GM18861 (cell line): ENCODE results near the gene HNRNPUL1.
"Not testable (repeated sequence)": the region's sequence is repeated elsewhere in the genome, so short reads cannot be mapped to it uniquely, and the experiment has no call there.

Experiments
- ATAC-seq: cut with Tn5 transposase; IDR thresholded peaks from one replicate; pipeline ENCODE4 v1.9.1; 2021; ENCODE audit not compliant: unreplicated experiment

Gene HNRNPUL1

DNA sequence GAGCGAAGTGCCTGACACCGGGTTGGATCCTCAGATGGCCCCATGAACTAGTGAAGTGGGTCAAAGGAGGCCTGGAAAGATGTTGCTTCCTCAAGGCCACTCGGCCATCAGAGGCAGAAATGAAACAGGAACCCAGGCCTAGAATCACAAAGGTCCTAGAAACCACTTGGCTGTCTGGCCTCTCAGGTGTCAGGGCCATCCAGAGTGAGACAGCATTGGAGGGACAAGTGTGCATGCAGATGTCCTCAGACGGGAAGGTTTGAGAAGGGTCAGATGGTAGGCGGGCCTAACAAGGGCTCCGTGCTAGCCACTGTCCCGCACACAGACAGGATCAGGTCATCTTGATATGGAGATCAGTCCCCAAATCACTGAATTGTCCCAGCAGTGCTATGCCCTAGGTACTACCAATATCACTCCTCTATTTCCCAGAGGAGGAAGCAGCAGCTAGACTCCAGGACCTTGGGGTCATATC, 60.1 kb downstream of the HNRNPUL1 start:
- ATAC-seq, result no peak

DNA sequence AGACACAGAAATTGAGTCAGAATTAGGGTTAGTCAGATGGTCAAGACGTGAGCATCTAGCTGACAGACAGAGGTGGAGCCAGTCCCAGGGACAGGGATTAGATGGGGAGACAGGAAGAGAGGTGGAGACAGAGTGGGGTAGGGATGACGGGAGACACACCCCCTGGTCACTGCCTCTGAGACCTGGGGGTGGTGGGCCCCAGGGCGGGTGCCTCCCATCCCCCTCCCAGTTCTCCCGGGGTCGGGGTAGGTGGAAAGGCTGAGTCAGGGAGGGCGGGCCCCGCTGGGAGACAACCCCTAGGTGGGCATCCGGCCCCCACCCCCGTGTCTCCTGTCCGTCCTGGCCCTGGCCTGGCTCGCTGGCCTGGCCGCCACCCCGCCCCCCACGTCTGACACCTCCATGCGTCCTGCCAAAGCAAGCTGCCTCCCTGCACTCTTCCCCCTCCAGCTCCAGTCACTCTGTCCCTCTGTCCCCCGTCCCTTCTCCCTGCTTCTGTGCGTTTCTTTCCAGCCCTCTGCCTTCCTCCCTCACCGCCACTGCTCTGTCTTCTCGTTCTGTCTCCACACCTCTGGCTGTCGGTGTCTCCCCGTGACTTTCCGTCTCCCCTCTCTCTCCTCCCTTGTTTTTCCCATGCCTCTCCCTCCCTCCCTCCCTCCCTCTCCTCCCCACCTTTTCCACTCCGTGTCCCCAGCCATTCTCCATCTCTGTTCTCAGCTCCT, 60.9 kb downstream of the HNRNPUL1 start:
- no peak for ATAC-seq

DNA sequence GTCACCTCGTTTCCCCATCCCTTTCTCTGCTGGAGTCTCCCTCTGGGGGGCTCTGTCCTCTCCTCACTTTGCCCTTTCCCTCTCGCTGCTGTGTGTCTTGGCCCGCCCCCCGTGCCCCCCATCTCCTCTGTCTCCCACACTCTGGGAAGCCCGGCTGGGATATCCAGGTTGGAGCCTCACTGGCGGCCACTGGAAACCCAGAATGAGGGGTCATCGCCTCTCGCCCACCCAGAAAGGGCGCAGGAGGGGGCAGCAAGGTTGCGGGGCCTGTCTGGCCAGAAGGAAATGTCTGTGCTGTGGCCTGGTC, 61.4 kb downstream of the HNRNPUL1 start:
- no peak for ATAC-seq

DNA sequence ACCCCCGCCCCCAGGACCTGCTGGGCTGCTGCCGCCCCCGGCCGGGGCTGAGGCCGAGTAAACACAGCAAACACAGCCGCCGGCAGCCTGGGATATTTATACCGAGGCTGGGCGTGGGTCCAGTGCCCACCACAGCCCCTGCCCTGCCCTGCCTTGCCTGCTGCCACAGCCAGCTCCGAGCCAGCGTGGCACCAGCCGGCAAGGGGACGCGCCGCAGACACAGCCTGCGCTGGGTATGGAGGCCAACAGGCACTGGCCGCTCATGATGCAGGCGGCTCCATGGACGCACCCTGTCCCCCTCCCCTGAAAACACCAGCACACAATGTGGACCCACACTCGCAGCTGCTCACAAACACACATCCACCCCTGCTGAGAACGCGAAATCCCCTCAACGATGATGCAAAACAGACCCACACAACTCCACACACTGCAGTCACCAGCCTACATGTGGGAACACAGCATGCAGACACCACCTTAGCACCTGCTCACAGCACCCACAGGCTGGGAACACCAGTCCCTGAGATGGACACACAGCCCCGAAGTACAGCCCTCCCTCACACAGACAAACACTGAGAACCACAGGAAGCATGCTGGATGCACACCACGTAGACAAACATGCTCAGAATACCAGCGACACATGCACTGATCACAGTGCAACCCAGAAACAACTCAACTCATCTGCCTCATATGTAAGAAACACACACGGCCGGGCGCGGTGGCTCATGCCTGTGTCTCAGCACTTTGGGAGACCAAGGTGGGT, 62.0 kb downstream of the HNRNPUL1 start:
- no peak for ATAC-seq

DNA sequence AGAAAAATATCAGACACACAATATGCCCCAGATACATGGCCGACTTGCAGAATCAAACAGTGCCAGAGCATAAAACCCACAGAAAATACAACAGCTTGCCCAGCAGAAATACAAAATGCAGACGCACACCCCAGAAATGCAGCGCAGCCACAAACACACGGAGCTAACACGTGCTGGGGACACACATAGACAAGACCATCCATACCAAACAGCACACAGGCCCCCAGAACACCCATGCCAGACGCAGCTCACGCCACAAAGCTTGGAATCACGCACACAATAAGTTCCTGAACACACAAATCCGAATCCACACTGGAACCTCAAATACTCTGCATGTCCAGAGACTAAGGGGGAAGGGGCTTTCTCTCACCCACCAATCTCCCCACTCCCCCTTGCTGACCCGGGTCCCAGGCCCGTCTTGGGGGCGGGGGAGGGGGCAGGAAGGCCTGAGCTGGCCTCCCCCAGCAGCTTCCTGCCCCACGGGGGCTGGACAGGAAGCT, 63.0 kb downstream of the HNRNPUL1 start:
- ATAC-seq, result no peak

DNA sequence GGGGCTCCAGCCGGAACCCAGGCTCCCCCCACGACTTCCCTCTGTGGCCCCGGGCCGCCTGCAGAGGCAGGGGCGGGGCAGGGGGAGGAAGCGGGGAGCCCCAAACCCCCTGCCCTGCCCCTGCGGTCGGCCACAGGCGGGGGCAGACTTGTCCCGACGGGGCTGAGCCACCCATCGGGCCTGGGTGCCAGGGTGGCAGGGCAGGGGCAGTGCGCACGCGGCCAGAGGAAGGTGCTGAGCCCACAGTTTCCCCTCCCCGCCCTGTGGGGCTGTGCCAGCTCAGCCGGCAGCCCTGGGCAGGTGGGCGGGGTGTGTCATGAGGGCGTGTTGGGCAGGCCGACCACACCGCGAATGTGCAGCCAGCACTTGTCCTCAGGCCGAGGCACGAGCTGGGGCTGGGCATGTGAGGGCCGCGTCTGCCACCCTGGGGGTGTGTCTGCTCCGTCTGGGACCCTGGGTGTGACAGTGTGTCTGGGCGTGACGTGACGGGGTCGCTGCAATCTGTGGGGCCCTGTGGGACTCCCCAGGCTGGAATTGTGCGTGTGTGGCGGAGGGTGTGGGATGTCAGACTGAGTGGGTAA, 63.5 kb downstream of the HNRNPUL1 start:
- peak; percentile 39 for ATAC-seq

DNA sequence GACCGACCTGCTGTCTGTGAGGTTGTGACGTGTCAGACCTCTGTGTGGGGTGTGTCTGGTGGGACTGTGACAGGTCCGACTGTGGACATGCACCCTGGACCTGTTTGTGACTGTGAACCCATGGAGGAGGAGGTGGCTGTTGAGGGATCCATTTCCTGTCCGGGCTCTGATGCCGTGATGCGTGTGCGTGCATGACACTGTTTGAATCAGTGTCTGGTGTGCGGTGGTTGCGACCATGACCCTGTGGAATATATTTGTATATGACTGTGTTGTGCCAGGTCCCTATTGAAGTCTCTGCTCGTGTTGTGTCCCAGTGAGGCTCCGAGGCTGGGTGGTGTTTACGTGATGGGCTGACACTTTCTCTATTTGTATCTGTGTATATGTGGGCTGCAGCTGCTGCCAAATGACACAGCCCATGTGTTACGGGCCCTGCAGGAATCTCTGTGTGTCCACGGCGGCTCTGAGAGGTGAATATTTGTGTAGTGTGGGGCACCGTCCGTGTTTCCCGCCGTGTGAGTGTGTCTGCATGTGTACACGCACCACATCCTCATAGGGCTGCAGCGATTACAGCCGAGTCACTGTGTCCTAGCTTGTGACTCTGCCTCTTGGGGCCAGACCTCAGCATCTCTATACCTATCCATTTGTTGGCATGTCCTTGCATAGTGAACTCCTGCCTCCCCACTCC, 64.1 kb downstream of the HNRNPUL1 start:
- no peak for ATAC-seq

DNA sequence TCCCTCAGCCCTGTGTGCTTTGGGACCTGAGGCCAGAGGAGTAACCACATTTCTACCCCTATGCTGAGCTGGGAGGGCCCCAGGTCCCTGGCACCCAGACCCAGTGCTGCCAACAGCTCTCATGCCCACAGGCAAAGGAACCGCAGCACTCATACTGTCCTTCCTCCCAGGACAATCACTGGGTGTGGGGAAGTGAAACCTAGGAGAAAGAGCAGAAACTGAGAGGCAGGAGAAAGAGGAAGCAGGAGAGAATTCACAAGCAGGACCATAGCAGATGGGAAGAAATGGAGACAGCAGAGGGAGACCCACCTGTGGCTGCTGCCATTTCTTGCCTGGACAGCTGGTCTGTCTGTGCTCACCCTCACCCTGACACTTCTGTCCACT, 64.7 kb downstream of the HNRNPUL1 start:
- no peak for ATAC-seq

DNA sequence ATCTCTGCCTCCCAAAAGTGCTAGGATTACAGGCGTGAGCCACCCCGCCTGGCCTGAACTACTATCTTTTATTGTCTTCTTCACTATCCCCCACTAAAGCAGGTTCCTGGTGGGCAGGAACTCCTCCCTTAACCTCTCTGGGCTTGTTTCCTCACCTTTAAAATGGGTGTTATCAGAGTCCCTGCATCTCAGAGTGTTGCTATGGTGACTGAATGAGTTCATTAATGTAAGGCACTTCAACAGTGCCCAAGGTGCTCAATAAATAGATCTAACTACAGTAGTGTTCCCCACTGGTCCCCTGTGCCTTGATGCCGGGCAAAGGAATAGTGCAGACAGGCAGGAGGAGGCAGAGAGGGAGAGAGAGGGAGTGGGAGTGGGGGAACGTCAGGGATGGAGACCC, 66.3 kb downstream of the HNRNPUL1 start:
- no peak for ATAC-seq

DNA sequence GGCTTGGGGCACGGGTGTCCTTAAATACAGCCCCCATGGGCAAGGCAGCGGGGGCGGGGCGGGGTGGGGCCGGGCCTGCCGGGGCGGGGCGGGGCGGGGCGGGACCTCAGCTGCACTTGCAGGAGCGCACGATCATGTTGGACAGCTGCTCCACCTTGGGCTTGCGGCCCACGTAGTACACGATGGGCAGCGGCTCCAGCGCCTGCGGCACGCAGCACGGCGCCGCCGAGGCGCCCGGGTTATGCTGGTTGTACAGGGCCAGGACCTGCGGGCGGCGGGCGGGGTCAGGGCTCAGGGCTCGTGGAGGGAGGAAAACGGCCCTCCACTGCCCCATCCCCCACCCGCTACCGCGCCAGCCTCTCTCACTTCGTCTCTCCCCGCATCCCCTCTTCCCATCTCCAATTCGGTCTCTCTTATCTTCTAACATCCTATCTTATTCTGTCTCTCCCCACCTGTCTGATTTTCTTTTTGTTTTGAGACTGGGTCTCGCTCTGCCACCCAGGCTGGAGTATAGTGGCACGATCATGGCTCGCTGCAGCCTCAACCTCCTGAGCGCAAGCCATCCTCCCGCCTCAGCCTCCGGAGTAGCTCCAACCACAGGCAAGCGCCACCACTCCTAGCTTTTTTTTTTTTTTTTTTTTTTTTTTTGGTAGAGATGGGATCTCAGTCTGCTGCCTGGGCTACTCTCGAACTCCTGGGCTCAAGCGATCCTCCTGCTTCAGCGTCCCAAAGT, 66.9 kb downstream of the HNRNPUL1 start:
- ATAC-seq, result no peak

DNA sequence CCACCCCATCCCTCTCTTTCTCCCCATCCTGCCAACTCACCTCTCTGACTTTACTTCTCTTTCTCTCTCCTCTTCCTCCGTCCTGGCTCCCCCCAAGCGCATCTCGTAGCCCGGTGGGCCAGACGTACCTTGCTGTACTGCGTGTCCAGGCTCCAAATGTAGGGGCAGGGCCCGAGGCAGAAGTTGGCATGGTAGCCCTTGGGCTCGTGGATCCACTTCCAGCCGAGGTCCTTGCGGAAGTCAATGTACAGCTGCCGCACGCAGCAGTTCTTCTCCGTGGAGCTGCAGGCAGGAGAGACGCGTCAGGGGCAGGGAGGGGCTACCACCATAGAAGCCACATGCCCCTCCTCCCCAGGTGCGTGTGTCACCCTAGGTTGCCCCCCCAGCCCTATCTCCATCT, 67.8 kb downstream of the HNRNPUL1 start:
- ATAC-seq, result no peak

DNA sequence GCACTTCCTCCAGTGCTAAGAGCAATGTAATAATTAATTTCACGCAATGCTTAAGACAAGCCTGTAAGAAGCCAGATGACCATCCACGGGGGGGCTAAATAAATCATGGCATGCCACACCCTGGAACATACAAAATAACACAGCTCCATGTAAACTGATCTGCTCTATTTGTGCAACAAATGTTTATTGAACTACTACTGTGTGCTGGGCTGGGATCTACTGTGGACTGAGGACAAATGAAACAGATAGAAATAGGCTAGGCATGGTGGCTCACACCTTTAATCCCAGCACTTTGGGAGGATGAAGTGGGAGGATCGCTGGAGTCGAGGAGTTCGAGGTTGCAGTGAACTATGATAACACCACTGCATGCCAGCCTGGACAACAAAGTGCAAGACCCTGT, 68.3 kb downstream of the HNRNPUL1 start:
- no peak for ATAC-seq

DNA sequence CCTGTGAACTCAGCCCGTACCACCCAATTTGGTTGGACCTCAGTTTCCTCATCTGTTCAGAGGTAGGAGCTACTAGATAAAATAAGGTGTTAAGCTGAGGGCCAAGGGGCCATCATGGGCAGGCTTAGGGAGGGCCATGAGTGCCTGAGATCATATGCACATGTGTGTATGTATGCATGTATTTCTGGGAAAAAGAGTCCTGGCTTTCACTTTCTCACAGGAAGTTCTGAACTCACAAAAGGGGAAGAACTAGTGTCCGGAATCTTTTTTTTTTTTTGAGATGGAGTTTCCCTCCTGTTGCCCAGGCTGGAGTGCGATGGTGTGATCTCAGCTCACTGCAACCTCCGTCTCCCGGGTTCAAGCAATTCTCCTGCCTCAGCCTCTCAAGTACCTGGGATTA, 70.6 kb downstream of the HNRNPUL1 start:
- no peak for ATAC-seq

DNA sequence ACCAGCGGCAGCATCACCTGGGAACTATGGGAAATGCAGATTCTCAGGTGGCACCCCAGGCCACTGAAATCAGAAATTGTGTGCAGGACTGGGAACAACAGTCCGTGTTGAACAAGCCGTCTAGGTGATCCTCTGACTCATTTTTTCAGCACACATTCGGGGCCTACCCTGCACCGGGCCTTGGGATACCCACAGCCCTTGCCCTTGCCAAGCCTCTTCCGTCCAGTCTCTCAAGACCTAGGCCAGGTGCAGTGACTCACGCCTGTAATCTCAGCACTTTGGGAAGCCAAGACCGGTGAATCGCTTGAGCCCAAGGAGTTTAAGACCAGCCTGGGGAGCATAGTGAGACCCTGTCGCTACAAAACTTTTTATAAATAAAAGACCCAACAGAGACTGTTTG, 71.3 kb downstream of the HNRNPUL1 start:
- ATAC-seq, result no peak

DNA sequence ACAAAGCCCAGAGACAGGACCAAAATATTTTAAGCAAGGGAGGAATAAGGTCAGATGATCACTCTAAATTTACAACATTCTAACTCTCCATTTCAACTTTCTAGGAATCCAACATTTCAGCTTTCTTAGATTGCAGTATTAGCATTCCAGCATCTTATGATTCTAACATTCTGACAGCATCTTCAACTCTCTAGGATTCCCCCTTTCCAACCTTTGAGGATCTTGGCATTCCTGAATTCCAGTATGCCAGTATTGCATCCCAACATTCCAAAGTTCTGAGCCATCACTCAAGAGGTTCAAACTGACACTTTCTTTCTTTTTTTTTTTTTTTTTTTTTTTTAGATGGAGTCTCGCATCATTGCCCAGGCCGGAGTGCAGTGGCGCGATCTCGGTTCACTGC, 75.8 kb downstream of the HNRNPUL1 start:
- ATAC-seq, result no peak

DNA sequence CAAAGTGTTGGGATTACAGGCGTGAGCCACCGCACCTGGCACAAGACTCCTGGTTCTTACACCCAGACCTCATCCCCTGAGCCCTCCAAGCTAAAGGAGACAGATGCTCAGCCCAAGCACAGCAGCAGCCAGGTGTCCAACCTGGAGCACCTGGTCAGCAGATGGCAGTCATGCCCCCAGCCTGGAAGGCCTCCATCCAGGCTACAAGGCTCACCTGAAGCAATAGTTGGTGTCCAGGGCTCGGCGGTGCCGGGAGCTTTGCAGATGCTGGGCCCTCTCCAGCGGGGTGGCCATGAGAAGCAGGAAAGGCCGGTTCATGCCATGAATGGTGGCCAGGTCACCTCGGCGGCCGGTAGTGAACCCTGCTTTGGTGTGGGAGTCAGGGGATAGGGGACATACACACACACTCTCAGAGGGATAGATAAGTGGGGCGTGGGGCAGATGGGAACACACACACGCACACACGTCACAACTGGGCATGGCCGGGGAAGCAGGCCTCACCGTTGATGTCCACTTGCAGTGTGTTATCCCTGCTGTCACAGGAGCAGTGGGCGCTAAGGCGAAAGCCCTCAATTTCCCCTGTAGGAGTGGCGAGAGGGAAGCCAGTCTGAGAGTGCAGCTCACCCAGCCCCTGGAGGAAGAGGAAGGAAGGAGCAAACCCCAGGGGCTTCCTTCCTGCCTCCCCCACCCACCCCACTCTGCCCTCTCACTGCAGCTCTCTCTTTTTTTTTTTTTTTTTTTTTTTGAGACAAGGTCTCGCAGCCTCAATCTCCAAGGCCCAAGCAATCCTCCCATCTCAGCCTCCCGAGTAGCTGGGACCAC, 77.7 kb downstream of the HNRNPUL1 start:
- no peak for ATAC-seq

DNA sequence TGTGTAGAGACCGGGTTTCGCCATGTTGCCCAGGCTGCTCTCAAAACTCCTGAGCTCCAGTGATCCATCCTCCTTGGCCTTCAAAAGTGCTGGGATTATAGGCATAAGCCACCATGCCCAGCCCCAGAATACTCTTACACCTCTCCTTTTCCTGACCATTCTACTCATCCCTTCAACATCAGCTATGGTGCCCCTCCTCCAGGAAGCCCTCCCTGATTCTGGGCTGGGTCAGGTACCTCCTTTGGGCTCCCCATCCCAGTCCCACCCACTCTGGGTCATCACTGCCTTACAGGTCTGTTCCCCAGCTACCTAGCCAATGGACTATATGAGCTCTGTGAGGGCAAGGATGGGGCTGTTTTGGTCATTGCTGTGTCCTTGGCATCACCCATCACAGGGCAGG, 80.0 kb downstream of the HNRNPUL1 start:
- no peak for ATAC-seq

DNA sequence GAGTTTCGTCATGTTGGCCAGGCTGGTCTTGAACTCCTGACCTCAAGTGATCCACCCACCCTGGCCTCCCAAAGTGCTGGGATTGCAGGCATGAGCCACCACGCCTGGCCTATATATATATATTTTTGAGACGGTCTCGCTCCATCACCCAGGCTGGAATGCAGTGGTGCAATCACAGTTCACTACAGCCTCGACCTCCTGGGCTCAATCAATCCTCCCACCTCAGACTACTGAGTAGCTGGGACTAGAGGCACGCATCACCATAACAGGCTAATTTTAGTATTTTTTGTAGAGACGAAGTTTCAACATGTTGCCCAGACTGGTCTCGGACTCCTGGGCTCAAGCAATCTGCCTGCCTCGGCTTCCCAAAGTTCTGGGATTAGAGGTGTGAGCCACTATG, 82.7 kb downstream of the HNRNPUL1 start:
- ATAC-seq, result not testable (repeated sequence)

DNA sequence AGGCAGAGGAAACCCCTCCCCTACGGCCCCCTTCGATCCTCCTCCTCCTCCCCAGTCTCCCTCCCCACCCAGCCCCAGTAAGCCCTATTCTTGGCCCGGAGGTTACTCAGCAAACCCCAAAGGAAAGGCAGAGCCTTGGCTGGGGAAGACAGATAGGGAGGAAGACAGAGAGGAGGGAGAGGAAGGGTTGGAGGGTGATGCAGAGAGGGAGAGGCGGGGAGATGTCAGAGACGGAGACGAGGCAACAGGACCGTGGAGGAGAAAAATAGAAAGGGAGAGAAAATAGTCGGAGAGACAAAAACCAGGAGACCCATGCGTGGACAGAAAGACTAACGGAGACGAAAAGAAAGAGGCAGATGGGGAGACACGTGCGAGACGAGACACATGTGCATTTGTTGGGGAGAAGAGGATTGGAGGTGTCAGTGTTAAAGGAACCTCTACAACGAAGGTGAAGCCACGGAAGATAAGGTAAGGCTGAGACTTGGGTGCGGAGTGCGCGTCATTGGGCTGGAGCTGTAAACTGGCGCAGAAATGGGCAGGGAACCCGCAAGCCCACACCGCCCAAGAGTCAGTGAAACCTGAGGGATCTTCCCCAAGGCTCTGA, 86.7 kb downstream of the HNRNPUL1 start:
- no peak for ATAC-seq
